G401 (cell line): ENCODE results near the gene CENPX. TPM values are rescaled to one million over a fixed set of nuclear protein-coding genes. Genes with fewer than 3 reads are reported as not detected.
A peak's percentile ranks its signal among the peaks of the same experiment; 100 is the strongest.

Experiments
- DNase-seq: peaks from one replicate; pipeline ENCODE4 v3.0.0-alpha.2; 2015; ENCODE audit warnings: low spot score
- in situ Hi-C: cut with HindIII; loops from 2 replicates; pipeline ENCODE4 v1.10.0; 2016; ENCODE audit warnings: low sequenced_read_pairs, mixed read lengths
- total RNA-seq: library from RNA; depleted of rRNA; stranded (reverse); fragments of >200 nt; shearing (Covaris generic); gene quantifications from 2 replicates; pipeline ENCODE4 v1.2.3, GENCODE V29; 2014; rRNA removed

CENPX gene
- total RNA-seq: 57.8 and 109 TPM in 2 replicates

DNA sequence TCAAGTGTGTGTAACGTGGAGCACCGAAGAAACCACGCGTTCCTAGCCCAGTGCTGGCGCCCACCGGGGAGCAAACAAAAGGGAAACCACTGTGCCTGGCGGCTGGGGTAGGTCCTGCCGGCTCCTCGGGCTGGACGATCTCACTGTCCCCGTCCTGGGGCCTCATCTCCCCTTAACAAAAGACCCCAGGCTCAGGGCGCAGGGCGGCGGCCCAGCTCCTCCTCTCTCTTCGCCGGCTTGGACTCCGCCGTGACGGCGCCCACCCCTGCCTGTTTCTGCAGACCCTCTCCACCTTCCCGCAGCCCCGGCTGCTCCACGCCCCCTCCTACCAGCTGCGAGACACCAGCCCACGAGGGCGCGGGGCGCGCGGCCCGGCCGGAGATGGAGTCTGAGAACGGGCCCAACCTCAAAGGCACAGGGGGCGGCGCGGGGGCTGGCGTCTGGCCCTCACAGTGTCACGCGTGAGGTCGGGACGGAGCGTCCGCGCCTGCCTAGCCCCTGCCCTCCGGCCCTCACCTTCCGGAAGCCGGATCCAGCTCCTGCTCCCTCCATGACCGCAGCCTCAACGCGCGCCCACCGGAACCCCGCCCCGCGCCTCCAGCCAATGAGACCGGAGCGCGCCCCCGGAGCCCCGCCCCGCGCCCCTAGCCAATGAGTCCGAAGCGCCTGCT lies at the start of gene CENPX:
CENPX (minus strand) TSS at position 569 of the 671 bp plus-strand sequence; CDS start at position 552, 17 bp downstream.
- DNase-seq: no peak
- in situ Hi-C loops: no loop called here

DNA sequence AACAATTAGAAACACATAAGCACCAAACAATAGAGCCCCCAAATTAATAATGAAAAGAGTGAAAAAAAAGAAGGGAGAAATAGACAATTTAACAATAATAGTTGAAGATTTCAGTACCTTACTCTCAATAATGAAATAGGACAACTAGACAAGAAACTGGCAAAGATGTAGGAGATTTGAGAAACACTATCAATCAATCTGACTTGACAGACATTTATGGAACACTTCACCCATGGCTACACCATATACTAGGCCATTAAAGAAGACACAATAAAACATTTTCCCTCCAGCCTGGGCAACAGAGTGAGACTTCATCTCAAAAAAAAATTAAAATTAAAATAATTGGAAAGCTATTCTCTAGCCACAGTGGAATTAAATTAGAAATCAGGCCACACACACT lies 47.9 kb upstream of the CENPX start:
- DNase-seq: no peak
- in situ Hi-C loops: no loop called here

DNA sequence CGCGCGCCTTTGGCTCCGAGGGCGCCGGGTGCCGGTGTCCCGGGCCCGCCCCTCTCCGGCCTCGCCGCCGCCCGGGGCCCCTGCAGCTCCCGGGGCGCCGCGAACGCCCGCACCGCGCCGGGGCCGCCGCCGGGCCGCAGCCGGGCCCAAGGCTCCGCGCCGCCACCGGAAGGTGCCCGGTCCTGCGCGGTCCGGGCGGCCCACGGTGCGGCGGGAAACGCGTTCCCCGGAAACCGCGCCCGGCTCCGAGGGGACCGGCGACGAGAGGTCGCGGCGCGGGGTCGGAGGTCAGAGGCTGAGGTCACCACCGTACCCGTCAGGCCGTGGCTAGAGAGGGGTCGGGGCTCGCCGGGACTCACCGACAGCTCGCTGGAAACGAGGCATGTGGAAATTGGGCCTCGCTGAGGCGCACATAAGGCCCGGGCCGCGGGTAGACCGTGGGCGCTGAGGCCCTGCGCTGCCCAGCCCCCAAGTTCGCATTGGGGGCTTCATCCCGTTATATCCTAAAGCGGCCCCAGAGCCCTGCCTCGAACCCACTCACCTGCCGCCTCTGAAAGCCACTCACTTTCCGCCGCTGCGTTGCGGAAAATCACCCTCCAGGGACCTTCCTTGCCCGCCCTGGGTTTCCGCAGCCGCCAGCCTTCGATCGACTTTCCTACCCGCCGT lies 43.1 kb upstream of the CENPX start, which contains the start of gene DUS1L:
DUS1L (minus strand) TSS at position 167 of the 666 bp plus-strand sequence. CDS start 745 bp downstream, outside the sequence.
- DNase-seq: peak; percentile 38
- in situ Hi-C loops: no loop called here

- in situ Hi-C loops: no loop called here
- no peak for DNase-seq
Measured at GRCh38 chr17:82065193-82065637, 42.5 kb upstream of the CENPX start.

- no peak for DNase-seq
- in situ Hi-C loops: no loop called here
Measured at GRCh38 chr17:82064433-82065192, 41.9 kb upstream of the CENPX start.

GRCh38 chr17:82063424-82064415 lies 41.0 kb upstream of the CENPX start:
- in situ Hi-C loops: no loop called here
- DNase-seq: no peak

DNA sequence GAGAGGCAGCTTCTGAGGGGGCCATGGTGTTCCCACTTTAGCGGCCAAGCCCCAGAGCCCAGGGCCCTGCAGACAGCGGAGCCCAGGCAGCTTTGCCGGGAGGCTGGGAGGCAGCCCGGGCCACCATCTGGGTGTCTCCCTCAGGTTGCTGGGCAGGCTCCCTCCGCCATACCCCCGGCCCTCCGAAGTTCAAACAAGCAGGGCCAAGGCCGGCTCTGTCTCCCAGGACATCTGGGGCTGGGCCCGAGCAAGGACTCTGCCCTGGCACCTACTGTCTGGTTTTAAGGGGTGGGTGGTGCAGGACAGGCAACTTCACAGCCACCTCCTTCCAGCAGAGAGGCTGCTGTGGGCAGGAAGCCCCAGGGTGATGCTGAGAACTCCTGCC lies 40.3 kb upstream of the CENPX start:
- DNase-seq: no peak
- in situ Hi-C loops: no loop called here

DNA sequence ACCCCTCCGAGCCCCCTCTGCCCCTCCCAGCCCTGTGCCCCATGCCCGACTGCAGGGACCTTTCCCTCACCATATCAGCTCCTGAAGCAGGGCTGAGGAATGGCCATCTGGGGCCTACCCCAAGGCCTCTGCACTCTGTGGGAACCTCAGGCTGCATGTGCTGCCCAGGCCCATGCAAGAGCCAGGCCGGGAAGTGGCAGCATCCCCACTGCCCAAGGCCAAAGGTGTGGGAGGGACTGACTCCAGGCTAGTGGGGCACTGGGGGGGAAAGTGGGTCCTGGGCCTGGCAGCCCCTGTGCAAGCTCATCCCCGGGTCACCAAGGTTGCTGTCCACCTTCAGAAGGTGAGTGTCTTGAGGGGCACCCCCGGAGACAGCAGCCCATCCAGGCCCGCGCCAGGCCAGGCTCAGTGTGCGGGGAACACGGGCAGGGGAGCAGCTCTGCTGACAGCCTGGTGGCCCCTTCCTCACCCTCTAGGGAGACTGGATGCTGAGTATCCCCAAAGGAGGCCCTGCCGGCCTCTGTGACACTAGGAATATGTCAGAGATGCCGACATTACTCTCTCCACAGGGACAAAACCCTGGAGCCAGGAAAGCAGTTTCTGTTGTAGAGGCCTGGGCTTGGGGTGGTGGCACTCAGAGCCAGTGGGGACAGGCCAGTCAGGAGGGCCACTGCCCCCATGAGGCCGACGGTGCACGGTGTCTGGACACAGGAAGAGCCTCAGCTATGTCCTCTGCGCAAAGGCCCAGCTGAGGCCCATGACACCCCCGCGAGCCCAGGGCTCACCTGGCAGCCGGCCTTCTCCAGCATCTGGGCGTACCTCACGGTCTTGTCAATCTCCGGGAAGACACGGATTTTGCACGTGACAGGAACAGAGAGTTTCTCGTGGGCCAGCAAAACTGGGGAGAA lies 39.7 kb upstream of the CENPX start:
- no peak for DNase-seq
- in situ Hi-C loops: no loop called here

DNA sequence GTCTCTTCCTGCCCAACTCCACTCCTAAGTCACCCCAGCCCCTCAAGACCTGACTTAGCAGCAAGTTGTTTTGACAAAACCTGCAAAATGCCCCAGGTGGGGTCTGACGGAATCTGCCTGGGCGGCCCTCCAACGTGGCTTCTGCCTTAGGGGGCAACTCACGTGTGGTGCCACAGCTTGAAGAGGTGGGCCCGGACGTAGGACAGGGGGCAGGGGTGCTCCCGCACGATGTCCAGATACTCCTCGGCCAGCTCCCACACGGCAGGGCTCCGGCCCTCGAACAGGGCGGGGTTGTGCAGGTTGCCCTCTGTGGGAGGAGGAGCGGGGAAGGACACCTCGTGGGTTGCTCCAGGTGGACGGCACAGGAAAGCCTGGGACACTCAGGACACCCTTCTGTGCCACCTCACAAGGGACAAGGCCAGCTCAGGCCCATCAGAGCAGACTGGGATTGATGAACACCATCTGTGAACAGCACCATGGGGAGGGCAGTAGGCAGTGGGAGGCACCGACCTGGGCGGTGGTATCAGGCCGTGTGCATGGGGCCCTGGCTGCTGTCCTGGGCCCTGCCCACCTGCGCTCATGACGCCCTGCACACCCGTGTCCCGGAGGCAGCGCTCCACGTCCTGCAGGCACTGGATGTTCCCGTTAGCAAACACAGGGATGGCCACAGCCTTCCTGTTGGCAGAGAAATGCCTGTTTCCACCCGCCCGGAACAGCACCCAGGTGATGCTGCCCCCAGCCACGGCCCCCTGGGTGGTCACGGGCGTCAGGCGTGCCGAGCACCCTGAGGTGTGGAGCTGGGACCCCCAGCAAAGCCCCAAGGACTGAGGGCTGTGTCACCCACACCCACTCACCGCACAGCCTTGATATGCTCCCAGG lies 38.6 kb upstream of the CENPX start:
- in situ Hi-C loops: no loop called here
- DNase-seq: no peak

GRCh38 chr17:82060614-82061013 lies 37.9 kb upstream of the CENPX start:
- DNase-seq: no peak
- in situ Hi-C loops: no loop called here

DNA sequence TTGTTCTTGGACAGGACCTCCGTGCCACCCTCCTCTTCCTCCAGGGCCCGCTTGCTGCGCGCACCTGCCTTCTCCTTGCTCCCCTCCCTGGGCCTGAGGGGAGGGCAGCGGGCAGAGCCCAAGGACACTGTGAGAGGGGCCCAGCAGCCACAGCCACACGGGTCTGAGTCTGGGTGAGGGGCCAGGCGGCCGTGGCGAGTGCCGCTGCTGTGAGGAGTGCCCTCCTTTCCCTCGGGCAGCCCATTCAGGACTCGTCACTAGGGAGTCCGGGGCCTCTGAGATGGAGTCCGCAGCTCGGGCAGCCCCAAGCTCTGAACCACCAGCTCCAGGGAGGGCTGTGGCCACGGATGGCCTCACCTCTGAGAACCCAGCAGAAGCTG lies 37.3 kb upstream of the CENPX start:
- in situ Hi-C loops: no loop called here
- no peak for DNase-seq

DNA sequence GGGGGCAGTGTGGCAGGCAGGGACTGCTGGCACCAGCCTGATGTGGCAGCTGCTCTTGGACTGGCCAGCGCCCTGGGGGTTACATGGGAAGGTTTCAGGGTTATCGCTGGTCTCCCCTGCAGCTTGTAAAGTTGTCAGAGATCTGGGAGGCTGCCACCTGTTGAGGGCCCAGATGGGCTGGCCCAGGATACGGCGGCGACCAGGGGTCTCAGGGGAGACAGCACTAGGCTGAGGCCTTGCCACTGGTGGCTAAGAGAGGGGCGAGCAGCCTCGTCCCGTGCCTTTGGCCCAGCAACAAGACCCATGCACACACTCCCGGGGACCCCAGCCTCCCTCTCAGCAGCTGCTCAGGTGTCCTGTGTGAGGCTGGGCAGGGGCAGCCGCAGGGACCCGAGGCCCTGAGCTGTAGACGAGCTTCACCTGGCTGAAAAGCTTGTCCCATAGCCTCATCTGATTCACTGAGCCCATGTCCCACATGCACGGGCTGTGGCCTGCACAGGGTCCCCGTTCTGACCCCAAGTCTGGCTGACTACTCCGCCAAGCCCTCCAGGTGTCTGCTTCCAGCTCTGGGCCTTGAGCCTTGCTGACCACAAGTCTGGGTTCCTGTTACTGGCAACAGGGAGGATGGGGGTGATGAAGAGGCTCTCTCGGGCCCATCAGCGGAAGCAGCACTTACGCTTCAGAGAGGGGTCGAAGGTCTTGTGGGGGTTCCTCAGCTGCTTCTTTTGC lies 36.8 kb upstream of the CENPX start:
- DNase-seq: no peak
- in situ Hi-C loops: no loop called here

DNA sequence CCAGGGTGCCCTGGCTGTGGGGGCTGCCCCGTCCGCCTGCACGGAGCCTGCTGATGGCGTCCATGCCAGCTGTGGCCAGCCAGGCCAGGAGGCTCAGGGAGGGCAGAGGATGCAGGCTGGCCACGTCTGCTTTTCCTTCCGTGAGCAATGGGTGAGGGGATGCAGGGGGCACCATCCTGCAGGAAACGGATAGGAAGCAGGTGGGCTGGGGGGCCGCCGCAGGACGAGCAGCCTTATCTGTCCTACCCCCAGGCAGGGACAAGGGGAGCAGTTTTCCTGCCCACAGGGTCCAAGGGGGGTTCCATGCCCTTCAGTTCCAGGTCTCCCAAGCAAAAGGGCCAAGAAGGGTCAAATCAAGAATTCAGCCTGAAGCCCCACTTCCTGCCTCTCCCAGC lies 36.2 kb upstream of the CENPX start:
- in situ Hi-C loops: no loop called here
- DNase-seq: no peak

DNA sequence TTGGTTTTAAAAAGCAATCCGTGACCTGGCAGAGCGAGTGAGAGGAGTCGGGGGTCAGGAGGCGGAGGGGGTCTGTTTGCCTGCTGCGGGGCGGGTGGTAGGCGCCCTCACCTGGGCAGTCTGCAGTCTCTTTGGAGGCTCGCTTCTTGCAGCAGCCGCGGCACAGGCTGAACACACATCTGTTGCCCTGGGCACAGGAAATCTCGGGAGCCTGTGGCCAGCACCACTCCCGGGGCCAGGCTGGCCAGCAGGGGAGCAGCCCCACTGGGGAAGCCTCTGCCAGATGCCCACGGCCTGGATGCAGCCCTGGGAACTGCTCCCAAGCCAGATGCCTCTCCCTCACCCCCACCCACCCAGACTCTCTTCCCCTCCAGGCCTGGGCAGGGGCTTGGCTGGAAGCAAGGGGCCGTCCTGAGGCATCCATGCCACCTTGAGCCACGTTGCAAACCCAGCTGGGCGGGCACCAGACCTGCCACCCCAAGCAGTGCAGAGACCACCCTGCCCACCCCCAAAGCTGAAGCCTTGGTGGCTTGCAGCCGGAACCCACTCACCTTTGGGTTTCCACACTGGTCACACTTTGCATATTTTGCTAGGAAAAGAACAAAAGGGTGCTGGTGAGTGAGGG lies 35.7 kb upstream of the CENPX start:
- in situ Hi-C loops: no loop called here

DNA sequence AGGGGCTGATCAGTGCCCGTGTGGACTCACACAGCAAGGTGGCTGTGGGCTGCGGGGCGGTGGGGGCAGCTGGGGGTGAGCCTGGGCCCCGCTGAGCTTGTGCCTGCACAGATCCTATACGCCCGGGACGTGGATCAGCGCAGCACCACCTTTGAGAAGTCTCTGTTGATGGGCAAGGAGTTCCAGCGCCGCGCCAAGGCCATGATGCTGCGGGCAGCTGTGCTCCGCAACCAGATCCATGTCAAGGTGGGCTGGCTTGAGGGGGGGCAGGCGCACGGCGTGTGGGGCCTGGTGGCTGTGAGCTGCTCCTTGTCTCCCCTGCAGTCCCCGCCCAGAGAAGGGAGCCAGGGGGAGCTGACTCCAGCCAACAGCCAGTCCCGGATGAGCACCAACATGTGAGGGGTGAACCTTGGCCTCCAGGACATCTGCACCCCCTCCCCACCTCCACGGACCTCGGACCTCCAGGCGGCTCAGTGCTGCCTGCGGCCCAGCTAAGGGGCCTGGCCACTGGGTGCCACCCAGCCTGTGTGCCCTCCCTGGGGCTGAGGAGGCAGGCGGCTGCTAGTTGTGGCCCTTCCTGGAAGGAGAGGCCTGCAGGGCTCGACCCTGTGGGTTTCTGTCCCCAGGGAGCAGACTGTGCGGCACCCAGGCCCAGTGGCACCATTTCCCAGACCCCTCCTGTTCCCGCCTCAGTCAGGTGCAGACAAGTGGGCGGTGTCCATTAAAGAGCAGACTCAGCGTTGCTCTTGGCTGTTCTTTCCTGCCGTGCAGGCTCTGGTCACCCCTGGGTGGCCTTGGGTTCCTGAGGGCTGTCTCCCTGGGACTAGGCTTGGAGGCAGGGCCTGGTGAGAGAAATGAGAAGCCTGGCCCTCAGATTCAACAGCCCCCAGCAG lies 34.3 kb upstream of the CENPX start:
- DNase-seq: no peak
- in situ Hi-C loops: no loop called here

More for the DNA sequence above, 35.7 kb upstream of the CENPX start:
- DNase-seq: no peak
